HL-60/S4 treated with retinoic acid at 250 ng/mL for 4 days and 3 days (cell line): ENCODE data around the gene PHLDB3.
"Not testable (repeated sequence)": the region's sequence is repeated elsewhere in the genome, so short reads cannot be mapped to it uniquely, and the experiment has no call there.

Source experiments
- in situ Hi-C: fragments of 300-500 bp; cut with MboI; formaldehyde crosslinking; loops from 2 replicates; pipeline ENCODE4 v1.7.0; 2022; ENCODE audit warnings: low sequenced_read_pairs

Gene PHLDB3

GRCh38 chr19:43504426-43505185 is at the start of gene PHLDB3:
TSS of gene PHLDB3 (minus strand) at chr19:43504746. CDS start at chr19:43504118, 628 bp downstream.
- in situ Hi-C loops: no loop called here

- in situ Hi-C loops: no loop called here
Measured at GRCh38 chr19:43553656-43554055, 49.1 kb upstream of the PHLDB3 start.

- in situ Hi-C loops: no loop called here
Measured at GRCh38 chr19:43552616-43553015, 48.1 kb upstream of the PHLDB3 start.

GRCh38 chr19:43552198-43552450 is 47.6 kb upstream of the PHLDB3 start:
- in situ Hi-C loops: no loop called here

GRCh38 chr19:43551399-43552197 is 47.1 kb upstream of the PHLDB3 start:
- in situ Hi-C loops: no loop called here

GRCh38 chr19:43548706-43549105 is 44.2 kb upstream of the PHLDB3 start:
- in situ Hi-C loops: no loop called here

- in situ Hi-C loops: not testable (repeated sequence)
Measured at GRCh38 chr19:43547926-43548325, 43.4 kb upstream of the PHLDB3 start.

GRCh38 chr19:43546581-43546980 is 42.0 kb upstream of the PHLDB3 start:
- in situ Hi-C loops: no loop called here

GRCh38 chr19:43545981-43546380 is 41.4 kb upstream of the PHLDB3 start:
- in situ Hi-C loops: no loop called here

- in situ Hi-C loops: no loop called here
Measured at GRCh38 chr19:43545276-43545675, 40.7 kb upstream of the PHLDB3 start.

GRCh38 chr19:43544077-43544476 is 39.5 kb upstream of the PHLDB3 start:
- in situ Hi-C loops: no loop called here

- in situ Hi-C loops: no loop called here
Measured at GRCh38 chr19:43541920-43542650, 37.5 kb upstream of the PHLDB3 start.

- in situ Hi-C loops: no loop called here
Measured at GRCh38 chr19:43540381-43540780, 35.8 kb upstream of the PHLDB3 start.

GRCh38 chr19:43538922-43539321 is 34.4 kb upstream of the PHLDB3 start:
- in situ Hi-C loops: no loop called here

- in situ Hi-C loops: no loop called here
Measured at GRCh38 chr19:43534816-43535761, 30.5 kb upstream of the PHLDB3 start.

- in situ Hi-C loops: no loop called here
Measured at GRCh38 chr19:43534305-43534815, 29.8 kb upstream of the PHLDB3 start.

- in situ Hi-C loops: no loop called here
Measured at GRCh38 chr19:43533546-43534304, 29.2 kb upstream of the PHLDB3 start.

- in situ Hi-C loops: no loop called here
Measured at GRCh38 chr19:43532962-43533545, 28.5 kb upstream of the PHLDB3 start, which contains the start of gene ZNF575. TSS of gene ZNF575 (plus strand) at chr19:43533188. CDS start at chr19:43534423, 1,235 bp downstream.

GRCh38 chr19:43532571-43532961 is 28.0 kb upstream of the PHLDB3 start:
- in situ Hi-C loops: no loop called here
